22Rv1 (cell line): ENCODE measurements around the gene VDAC2.

Source experiments
- CTCF ChIP-seq: fragments of 450-650 bp; IDR thresholded peaks from 2 replicates; pipeline ENCODE4 v1.5.1; 2017; ENCODE audit warnings: mild to moderate bottlenecking
- ZFX ChIP-seq: fragments of 450-650 bp; IDR thresholded peaks from 2 replicates; pipeline ENCODE4 v1.6.1; 2017; ENCODE audit warnings: antibody characterized with exemption, borderline replicate concordance

GRCh38 chr10:75231672-75232581 is 21.3 kb downstream of the VDAC2 start:
- TF ChIP-seq CTCF (no peak), ZFX (no peak)
